ENCODE results near the gene FHIT. TPM values are rescaled to one million over a fixed set of nuclear protein-coding genes. Genes with fewer than 3 reads are reported as not detected.

Gene FHIT
- total and polyA plus RNA-seq, 2 of the 4 experiments (the other 2 are of a cell fraction) = 0.07 TPM; not detected in 1

DNA sequence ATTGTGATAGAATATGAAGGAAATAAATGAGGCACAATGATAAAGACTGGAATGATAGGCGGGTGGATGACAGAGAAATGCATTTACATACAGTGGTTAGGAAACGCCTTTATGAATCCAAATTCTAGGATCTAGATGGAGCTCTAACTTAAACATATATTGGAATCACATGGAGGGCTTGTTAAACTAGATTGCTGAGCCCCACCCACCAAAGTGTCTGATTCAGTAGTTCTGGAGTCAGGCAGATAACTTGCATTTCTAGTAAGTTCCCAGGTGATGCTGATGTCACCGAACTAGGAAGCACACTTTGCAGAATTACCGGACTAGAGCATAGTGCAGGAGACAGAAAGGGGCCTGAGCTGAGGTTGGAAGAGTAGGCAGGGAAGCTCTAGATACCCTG is 837.2 kb downstream of the FHIT start:
- Histone ChIP-seq H2AFZ (replicated peaks; ENCODE audit: low read length, poor library complexity) (no peak overlapping the region), H3K23ac (ENCODE audit: low read depth, low read length) (no peak overlapping the region), H3K27ac (ENCODE audit: insufficient read depth, low read length) (no peak overlapping the region), H2BK5ac (ENCODE audit: low read depth, low read length, poor library complexity, severe bottlenecking) (no peak overlapping the region), H3K79me1 (ENCODE audit: low read depth in 1 of 2, low read length in 2 of 2) (no peaks in the 10 kb centered on the region), H2AK9ac (replicated peaks; ENCODE audit: low read depth, low read length, poor library complexity) (no peak overlapping the region), H4K91ac (ENCODE audit: insufficient read depth, low read depth, low read length) (no peak overlapping the region), H3K4me1 (ENCODE audit: control insufficient read depth, insufficient read depth, low read length) (no peaks in the 10 kb centered on the region), H3K4me2 (ENCODE audit: low read depth, low read length) (no peak overlapping the region), H3K27me3 (ENCODE audit: control insufficient read depth, insufficient read depth, low read length) (no peaks in the 10 kb centered on the region), H4K8ac (ENCODE audit: low read depth in 2 of 2, low read length in 2 of 2) (no peak overlapping the region), H3K9ac (ENCODE audit: low read depth, low read length) (no peak overlapping the region), H3K9me3 (ENCODE audit: control insufficient read depth, insufficient read depth, low read length) (no peaks in the 10 kb centered on the region), H3K36me3 (ENCODE audit: control insufficient read depth, insufficient read depth, low read length) (no peaks in the 10 kb centered on the region), H3K4ac (ENCODE audit: low read depth, low read length) (no peak overlapping the region), H2AK5ac (ENCODE audit: low read depth, low read length) (no peak overlapping the region), H2BK20ac (ENCODE audit: low read depth, low read length) (no peak overlapping the region), H3K56ac (ENCODE audit: extremely low read depth, insufficient read depth, low read length) (no peak overlapping the region), H2BK15ac (ENCODE audit: low read depth, low read length) (no peak overlapping the region), H3K4me3 (ENCODE audit: insufficient read depth, low read depth, low read length) (no peak overlapping the region), H3K9me1 (ENCODE audit: insufficient read depth, low read length) (no peaks in the 10 kb centered on the region), H4K5ac (ENCODE audit: low read depth, low read length) (no peak overlapping the region), H3K14ac (replicated peaks; ENCODE audit: low read depth, low read length) (no peak overlapping the region), H2BK120ac (ENCODE audit: low read depth, low read length) (no peak overlapping the region), H4K20me1 (ENCODE audit: insufficient read depth, low read length) (no peaks in the 10 kb centered on the region), H3K18ac (ENCODE audit: low read depth, low read length) (no peak overlapping the region)
- CTCF ChIA-PET = no interaction called here
- intact Hi-C loops (cut with micrococcal nuclease) (no loop called here), in situ Hi-C loops (cut with MboI; ENCODE audit: low sequenced_read_pairs) (no loop called here), dilution Hi-C loops (cut with HindIII; ENCODE audit: low sequenced_read_pairs, unreplicated experiment) (no loop called here)
- no peak for TF ChIP-seq NFE2L2 (IDR thresholded peaks at IDR 0.05; ENCODE audit: low read depth, low read length)
- no peak for TF ChIP-seq MXI1 (IDR thresholded peaks at IDR 0.05; ENCODE audit: borderline replicate concordance, low read depth, low read length)
- TF ChIP-seq, protein P1, sequence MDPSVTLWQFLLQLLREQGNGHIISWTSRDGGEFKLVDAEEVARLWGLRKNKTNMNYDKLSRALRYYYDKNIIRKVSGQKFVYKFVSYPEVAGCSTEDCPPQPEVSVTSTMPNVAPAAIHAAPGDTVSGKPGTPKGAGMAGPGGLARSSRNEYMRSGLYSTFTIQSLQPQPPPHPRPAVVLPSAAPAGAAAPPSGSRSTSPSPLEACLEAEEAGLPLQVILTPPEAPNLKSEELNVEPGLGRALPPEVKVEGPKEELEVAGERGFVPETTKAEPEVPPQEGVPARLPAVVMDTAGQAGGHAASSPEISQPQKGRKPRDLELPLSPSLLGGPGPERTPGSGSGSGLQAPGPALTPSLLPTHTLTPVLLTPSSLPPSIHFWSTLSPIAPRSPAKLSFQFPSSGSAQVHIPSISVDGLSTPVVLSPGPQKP (IDR thresholded peaks at IDR 0.05; ENCODE audit: borderline replicate concordance, low read depth, low read length) = no peak
- TF ChIP-seq CEBPB (IDR thresholded peaks at IDR 0.05; ENCODE audit: low read depth, low read length) = no peak
- TF ChIP-seq CHD1 (IDR thresholded peaks at IDR 0.05; ENCODE audit: low read depth, low read length) = no peak
- no peak for TF ChIP-seq MAZ (IDR thresholded peaks at IDR 0.05; ENCODE audit: borderline replicate concordance, low read depth, low read length)
- TF ChIP-seq POLR2A (IDR thresholded peaks at IDR 0.05; ENCODE audit: low read depth, low read length) = no peak
- TF ChIP-seq BHLHE40 (IDR thresholded peaks at IDR 0.05; ENCODE audit: low read depth, low read length) = no peak
- no peak for TF ChIP-seq FOS (IDR thresholded peaks at IDR 0.05; ENCODE audit: low read depth, low read length)
- TF ChIP-seq, protein P2, sequence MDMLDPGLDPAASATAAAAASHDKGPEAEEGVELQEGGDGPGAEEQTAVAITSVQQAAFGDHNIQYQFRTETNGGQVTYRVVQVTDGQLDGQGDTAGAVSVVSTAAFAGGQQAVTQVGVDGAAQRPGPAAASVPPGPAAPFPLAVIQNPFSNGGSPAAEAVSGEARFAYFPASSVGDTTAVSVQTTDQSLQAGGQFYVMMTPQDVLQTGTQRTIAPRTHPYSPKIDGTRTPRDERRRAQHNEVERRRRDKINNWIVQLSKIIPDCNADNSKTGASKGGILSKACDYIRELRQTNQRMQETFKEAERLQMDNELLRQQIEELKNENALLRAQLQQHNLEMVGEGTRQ (IDR thresholded peaks at IDR 0.05; ENCODE audit: low read depth, low read length) = no peak
- TF ChIP-seq, protein P3, sequence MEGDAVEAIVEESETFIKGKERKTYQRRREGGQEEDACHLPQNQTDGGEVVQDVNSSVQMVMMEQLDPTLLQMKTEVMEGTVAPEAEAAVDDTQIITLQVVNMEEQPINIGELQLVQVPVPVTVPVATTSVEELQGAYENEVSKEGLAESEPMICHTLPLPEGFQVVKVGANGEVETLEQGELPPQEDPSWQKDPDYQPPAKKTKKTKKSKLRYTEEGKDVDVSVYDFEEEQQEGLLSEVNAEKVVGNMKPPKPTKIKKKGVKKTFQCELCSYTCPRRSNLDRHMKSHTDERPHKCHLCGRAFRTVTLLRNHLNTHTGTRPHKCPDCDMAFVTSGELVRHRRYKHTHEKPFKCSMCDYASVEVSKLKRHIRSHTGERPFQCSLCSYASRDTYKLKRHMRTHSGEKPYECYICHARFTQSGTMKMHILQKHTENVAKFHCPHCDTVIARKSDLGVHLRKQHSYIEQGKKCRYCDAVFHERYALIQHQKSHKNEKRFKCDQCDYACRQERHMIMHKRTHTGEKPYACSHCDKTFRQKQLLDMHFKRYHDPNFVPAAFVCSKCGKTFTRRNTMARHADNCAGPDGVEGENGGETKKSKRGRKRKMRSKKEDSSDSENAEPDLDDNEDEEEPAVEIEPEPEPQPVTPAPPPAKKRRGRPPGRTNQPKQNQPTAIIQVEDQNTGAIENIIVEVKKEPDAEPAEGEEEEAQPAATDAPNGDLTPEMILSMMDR (conservative IDR thresholded peaks at IDR 0.05; ENCODE audit: low read depth, low read length) = no peak
- TF ChIP-seq RCOR1 (IDR thresholded peaks at IDR 0.05; ENCODE audit: insufficient replicate concordance, low read length) = no peak
- no peak for TF ChIP-seq MAFK (IDR thresholded peaks at IDR 0.05; ENCODE audit: low read depth, low read length)
- TF ChIP-seq SMC3 (IDR thresholded peaks at IDR 0.05; ENCODE audit: low read depth, low read length) = no peak
- no peak for TF ChIP-seq RAD21 (IDR thresholded peaks at IDR 0.05; ENCODE audit: low read length)
- no peak for DNase-seq
- WGBS, 2 experiments (ENCODE audit: extremely low coverage in 2 of 2, insufficient read length in 1 of 2) = no CpG with 5 or more reads among the region's 4 CpGs
- no peak for ATAC-seq (ENCODE audit: low read depth)
- no TSS peak for BruUV-seq (replicated peaks)
- POLR2A ChIA-PET (ENCODE audit: unreplicated experiment) = no interaction called here
